Measurements from ENCODE around the gene ELFN1.

The ELFN1 gene

DNA sequence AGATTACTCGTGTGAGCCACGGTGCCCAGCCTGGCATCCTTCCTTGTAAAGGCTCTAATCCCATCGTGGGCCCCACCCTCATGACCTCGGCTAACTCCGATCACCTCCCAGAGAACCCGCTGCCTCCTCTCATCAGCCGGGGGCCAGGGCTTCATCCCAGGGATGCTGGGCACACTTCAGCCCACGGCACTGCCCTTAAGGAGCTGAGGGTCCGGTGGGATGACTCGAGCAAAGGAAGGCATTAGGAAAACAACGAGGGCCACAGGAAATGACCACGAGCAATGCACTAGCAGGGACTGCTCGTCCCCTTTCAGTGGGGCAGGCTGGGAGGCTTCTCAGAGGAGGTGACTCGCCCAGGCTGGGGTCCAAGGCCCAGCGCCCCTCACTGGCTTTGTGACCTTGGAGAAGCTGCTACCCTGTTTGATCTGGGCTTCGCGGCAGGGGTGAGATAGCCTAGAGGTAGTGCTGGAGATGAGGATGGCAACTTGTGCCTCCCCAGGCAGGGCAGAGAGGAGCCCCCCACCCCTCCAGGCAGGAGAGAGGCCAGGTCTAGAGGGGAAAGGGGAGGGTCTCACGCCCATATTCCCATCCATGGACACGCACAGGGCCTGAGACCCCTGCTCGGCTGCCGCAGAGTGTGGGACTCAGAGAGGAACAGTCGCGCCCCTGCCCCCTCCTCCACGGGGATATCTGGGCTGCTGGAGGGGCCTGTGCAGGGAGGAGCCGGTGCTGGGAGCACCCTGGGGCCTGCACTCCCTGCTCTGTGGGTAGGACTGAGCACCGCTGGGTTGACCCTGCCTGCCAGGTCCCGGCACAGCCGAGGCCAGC is 26.8 kb downstream of the ELFN1 start:
- TF ChIP-seq, protein P1, sequence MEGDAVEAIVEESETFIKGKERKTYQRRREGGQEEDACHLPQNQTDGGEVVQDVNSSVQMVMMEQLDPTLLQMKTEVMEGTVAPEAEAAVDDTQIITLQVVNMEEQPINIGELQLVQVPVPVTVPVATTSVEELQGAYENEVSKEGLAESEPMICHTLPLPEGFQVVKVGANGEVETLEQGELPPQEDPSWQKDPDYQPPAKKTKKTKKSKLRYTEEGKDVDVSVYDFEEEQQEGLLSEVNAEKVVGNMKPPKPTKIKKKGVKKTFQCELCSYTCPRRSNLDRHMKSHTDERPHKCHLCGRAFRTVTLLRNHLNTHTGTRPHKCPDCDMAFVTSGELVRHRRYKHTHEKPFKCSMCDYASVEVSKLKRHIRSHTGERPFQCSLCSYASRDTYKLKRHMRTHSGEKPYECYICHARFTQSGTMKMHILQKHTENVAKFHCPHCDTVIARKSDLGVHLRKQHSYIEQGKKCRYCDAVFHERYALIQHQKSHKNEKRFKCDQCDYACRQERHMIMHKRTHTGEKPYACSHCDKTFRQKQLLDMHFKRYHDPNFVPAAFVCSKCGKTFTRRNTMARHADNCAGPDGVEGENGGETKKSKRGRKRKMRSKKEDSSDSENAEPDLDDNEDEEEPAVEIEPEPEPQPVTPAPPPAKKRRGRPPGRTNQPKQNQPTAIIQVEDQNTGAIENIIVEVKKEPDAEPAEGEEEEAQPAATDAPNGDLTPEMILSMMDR (IDR thresholded peaks at IDR 0.05; ENCODE audit: borderline replicate concordance, insufficient read depth, low read depth, low read length): no peak
- no peak overlapping the region for H3K4me3 ChIP-seq (ENCODE audit: low read depth, low read length)

DNA sequence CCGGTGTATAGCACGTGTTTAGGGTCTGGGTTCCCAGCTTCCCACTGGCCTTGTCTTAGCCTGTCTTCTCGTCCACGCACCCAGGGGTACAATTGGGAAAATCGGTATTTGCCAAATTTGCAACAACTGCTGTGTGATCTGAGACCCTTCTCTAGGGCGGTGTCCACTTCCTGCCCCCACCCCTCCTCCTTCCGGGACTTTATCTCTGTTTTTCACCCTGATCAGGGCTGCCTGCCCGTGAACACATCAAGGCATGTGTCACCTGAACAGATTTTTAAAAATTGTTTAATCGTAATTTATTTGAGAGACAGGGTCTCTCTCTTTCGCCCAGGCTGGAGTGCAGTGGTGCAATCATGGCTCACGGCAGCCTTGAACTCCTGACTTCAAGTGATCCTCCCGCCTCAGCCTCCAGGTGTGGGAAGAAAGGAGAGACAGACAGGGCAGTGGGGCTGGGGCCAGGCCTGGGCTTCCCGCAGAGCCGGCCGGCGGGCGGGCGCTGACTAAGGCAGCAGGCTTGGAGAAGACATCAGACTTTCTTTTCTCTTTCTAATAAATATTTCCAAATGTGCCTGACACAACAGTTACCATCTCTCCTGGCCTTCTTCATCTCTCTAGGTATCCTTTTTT is 27.5 kb downstream of the ELFN1 start:
- TF ChIP-seq, protein P1 (IDR thresholded peaks at IDR 0.05; ENCODE audit: borderline replicate concordance, insufficient read depth, low read depth, low read length): no peak
- H3K4me3 ChIP-seq (ENCODE audit: low read depth, low read length): no peak overlapping the region

DNA sequence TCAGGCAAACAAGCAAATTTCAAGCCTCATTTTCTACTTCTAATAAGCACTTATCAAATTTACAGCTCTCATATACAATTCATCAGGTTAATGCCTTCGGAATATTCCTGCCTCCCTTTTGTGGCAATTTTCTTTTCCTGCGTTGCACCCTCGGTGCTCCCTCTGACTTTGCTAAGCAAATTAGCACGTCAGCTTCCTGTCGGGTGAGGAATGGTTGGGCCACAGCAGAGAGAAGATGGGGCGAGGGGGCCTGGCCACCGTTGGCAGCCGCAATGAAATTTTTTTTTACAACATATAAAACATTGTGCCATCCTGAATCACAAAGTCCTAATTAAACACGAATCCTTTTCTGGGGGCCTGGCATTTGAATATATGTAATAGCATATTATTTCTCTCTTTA is 28.1 kb downstream of the ELFN1 start:
- H3K4me3 ChIP-seq (ENCODE audit: low read depth, low read length): no peak overlapping the region
- TF ChIP-seq, protein P1 (IDR thresholded peaks at IDR 0.05; ENCODE audit: borderline replicate concordance, insufficient read depth, low read depth, low read length): no peak

DNA sequence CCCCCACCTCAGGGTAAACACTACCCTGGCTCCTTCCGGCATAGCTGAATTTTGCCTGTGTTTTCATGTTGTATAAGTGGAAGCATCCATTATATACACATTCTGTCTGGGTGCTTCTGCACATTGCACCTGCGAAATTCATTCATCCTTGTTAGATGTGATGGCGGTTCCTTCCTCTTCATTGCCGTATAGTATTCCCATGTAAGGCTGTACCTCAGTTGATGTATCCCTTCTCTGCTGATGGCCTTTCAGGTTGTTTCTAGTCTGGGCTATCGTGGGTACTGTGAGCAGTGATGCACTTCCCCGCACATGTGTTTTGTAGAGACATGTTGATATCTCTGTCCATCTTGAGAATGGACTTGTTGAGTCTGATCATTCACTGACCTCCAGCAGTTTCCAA is 28.9 kb downstream of the ELFN1 start:
- H3K4me3 ChIP-seq (ENCODE audit: low read depth, low read length): no peak overlapping the region
- TF ChIP-seq, protein P1 (IDR thresholded peaks at IDR 0.05; ENCODE audit: borderline replicate concordance, insufficient read depth, low read depth, low read length): no peak

DNA sequence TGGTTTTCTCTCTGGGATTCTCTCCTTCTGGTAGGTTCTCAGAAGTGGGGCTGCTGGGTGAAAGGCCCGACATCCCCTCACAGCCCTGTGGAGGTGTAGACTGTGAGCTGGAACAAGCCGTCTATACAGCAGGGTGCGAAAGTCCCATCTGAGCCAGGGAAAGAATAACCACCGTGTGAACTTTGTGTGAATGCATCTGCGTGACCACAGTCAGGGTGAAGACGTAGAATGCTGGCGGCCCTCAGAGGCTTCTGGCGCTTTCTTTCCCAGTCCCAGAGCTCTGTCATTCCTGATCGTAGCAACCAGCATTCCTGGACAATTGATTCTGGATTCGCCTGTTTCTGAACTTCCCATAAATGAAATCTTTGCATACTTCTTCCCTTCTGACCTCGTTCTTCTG is 30.0 kb downstream of the ELFN1 start:
- TF ChIP-seq, protein P1 (IDR thresholded peaks at IDR 0.05; ENCODE audit: borderline replicate concordance, insufficient read depth, low read depth, low read length): no peak

DNA sequence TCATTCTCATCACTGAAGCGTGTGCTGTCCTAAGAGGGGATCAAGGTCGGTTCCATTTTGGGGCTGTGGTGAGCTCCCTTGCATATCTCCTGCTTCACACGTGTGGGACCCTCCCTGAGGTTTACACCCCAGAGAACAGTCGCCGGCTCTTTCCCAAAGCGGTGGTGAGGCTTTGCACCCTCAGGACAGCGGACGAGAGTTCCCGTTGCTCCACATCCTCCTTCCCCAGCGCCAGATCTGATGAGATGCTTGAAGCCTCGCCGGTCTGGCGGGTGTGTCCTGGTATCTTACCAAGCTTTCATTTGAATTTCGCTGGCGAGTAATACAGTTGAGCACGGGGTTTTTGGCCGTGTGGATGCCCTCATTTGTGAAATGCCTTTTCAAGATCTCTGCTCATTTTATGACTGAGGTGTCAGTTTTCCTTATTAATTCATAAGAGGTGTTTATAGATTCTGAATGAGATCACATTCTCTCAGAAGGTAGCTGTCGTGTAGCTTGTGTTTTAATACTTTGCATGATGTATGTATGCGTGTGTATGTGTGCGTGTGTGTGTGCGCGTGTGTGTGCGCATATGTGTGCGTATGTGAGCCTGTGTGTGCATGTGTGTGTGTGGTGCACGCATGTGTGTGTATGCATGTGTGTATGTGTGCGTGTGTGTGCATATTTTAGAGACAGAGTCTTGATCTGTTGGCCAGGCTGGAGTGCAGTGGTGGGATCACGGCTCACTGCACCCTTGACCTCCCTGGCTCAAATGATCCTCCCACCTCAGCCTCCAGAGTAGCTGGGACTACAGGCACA is 30.7 kb downstream of the ELFN1 start:
- TF ChIP-seq, protein P1 (IDR thresholded peaks at IDR 0.05; ENCODE audit: borderline replicate concordance, insufficient read depth, low read depth, low read length): no peak

More for the DNA sequence above, 30.0 kb downstream of the ELFN1 start:
- H3K4me3 ChIP-seq (ENCODE audit: low read depth, low read length): no peak overlapping the region

More for the DNA sequence above, 30.7 kb downstream of the ELFN1 start:
- H3K4me3 ChIP-seq (ENCODE audit: low read depth, low read length): no peak overlapping the region
